Small intestine (tissue), 7 donors: ENCODE results near the gene AUNIP. TPM values are rescaled to one million over a fixed set of nuclear protein-coding genes. Genes with fewer than 3 reads are reported as not detected.
A peak's percentile ranks its signal among the peaks of the same experiment; 100 is the strongest.

ENCODE experiments used
- DNase-seq, 2 donors: peaks; one replicate each; pipeline versions ENCODE4 v3.0.0 to v3.0.0-alpha.2; 2013
- FAIRE-seq: peaks from 2 replicates; lab custom pipeline; 2012; peaks lifted over from hg19 to GRCh38; lab: Jason Lieb, UNC
- H3K27ac ChIP-seq, 3 donors: one replicate each; pipeline ENCODE4 v1.5.1; 2013; ENCODE audit warnings: low read length in 2 of 3, mild to moderate bottlenecking in 2 of 3, control low read depth in 1 of 3, inconsistent platforms in 1 of 3, low read depth in 1 of 3, moderate library complexity in 1 of 3
- H3K27me3 ChIP-seq, 3 donors: one replicate each; pipeline ENCODE4 v1.6.1; 2013; ENCODE audit warnings: low read length in 3 of 3, inconsistent platforms in 1 of 3; ENCODE audit not compliant: control insufficient read depth in 3 of 3, insufficient read depth in 3 of 3
- H3K36me3 ChIP-seq, 3 donors: one replicate each; pipeline ENCODE4 v1.6.1; 2013; ENCODE audit warnings: low read length in 3 of 3, inconsistent platforms in 1 of 3, low read depth in 1 of 3, mild to moderate bottlenecking in 1 of 3, moderate library complexity in 1 of 3; ENCODE audit not compliant: control insufficient read depth in 3 of 3, insufficient read depth in 2 of 3
- H3K4me1 ChIP-seq, 3 donors: one replicate each; pipeline ENCODE4 v1.6.1; 2013; ENCODE audit warnings: low read length in 2 of 3, inconsistent platforms in 1 of 3, low read depth in 1 of 3, mild to moderate bottlenecking in 1 of 3, moderate library complexity in 1 of 3; ENCODE audit not compliant: control insufficient read depth in 3 of 3, insufficient read depth in 2 of 3
- H3K4me3 ChIP-seq, 3 donors: one replicate each; pipeline ENCODE4 v1.5.1; 2013; ENCODE audit warnings: low read length in 3 of 3, control low read depth in 1 of 3, inconsistent platforms in 1 of 3, low read depth in 1 of 3, mild to moderate bottlenecking in 1 of 3, moderate library complexity in 1 of 3
- H3K9me3 ChIP-seq, 2 donors: one replicate each; pipeline ENCODE4 v1.6.1; 2013; ENCODE audit warnings: low read depth in 1 of 2, low read length in 1 of 2; ENCODE audit not compliant: control insufficient read depth in 2 of 2, insufficient read depth in 1 of 2
- WGBS, 3 donors: extraction: QIAGEN DNeasy Blood & Tissue Kit; methylation state at CpG; one replicate each; pipeline ENCODE4 v1.1.7; 2013; 5-methylcytosine and 5-hydroxymethylcytosine counted together
- polyA plus RNA-seq, 4 donors: library from polyadenylated mRNA; stranded (reverse) in 3 of 4; unstranded in 1 of 4; fragments of 200-250 nt in 3 of 4; fragments of 120-200 nt in 1 of 4; gene quantifications; one replicate each; pipeline versions ENCODE4 v1.2.1 to v1.2.3, GENCODE V29; 2013
- donor health status: healthy with polysubstance abuse.
- donor health status: control.
- donor health status: control.
- donor health status: Bipolar disorder and iron deficiency.
- donor health status: healthy.

Gene AUNIP
- polyA plus RNA-seq, 4 donors = 0.67 to 3.2 (median 1.9) TPM; not detected in 1

- H3K36me3 ChIP-seq = peaks cover 0 to 27% (median 0%) of the 10 kb centered on the region in 3 donors
- WGBS, 3 donors = 93 to 96% (median 95%) methylated on average over 3 of the region's 3 CpGs
- peaks cover 9 to 65% (median 14%) of the 10 kb centered on the region in 3 donors for H3K4me1 ChIP-seq
- H3K9me3 ChIP-seq = no peaks in the 10 kb centered on the region
- H3K4me3 ChIP-seq = peak overlapping the region in 2 of 3 donors; percentile 72 to 73
- H3K27me3 ChIP-seq = no peaks in the 10 kb centered on the region
- FAIRE-seq (no peak), DNase-seq (no peak)
- peak overlapping the region in 2 of 3 donors; percentile 72 to 83 for H3K27ac ChIP-seq
Measured at GRCh38 chr1:25874209-25874608, 15.0 kb upstream of the AUNIP start.

DNA sequence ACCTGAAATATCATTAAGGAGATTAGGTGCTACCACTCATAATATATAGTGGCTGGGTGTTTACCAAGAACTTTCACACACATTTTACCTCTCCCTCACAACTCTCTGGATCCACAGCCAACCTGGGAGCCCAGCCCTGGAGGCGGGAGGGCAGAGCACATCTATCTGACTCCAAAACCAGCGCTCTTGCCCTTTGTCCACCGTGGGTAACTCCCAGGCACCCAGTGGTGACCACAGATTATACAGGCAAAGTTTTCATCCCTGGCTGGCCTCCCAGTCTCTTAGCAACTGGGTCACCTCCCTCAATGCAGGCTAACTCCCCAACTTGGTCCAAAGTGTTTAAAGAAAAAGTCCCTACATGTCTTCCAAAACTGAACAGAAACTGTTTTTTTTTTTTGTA lies 13.9 kb upstream of the AUNIP start:
- FAIRE-seq (no peak), DNase-seq (peak in 1 of 2 donors; percentile 77)
- no peaks in the 10 kb centered on the region for H3K27me3 ChIP-seq
- H3K4me3 ChIP-seq = no peak overlapping the region
- peak overlapping the region in 1 of 3 donors; percentile 25 for H3K27ac ChIP-seq
- H3K36me3 ChIP-seq = peaks cover 0 to 36% (median 0%) of the 10 kb centered on the region in 3 donors
- H3K9me3 ChIP-seq = no peaks in the 10 kb centered on the region
- WGBS, 3 donors = 24 to 60% (median 41%) methylated on average over 3 of the region's 3 CpGs
- peaks cover 7 to 64% (median 14%) of the 10 kb centered on the region in 3 donors for H3K4me1 ChIP-seq

- Histone ChIP-seq H3K4me1 (peaks cover 7 to 68% (median 14%) of the 10 kb centered on the region in 3 donors), H3K4me3 (no peak overlapping the region), H3K36me3 (peaks cover 0 to 40% (median 0%) of the 10 kb centered on the region in 3 donors), H3K27ac (peak overlapping the region in 2 of 3 donors; percentile 16 to 25), H3K27me3 (no peaks in the 10 kb centered on the region), H3K9me3 (no peaks in the 10 kb centered on the region)
- FAIRE-seq (no peak), DNase-seq (no peak)
- WGBS, 3 donors = 59 to 69% (median 65%) methylated on average over 2 of the region's 2 CpGs
Measured at GRCh38 chr1:25872713-25873112, 13.5 kb upstream of the AUNIP start.

DNA sequence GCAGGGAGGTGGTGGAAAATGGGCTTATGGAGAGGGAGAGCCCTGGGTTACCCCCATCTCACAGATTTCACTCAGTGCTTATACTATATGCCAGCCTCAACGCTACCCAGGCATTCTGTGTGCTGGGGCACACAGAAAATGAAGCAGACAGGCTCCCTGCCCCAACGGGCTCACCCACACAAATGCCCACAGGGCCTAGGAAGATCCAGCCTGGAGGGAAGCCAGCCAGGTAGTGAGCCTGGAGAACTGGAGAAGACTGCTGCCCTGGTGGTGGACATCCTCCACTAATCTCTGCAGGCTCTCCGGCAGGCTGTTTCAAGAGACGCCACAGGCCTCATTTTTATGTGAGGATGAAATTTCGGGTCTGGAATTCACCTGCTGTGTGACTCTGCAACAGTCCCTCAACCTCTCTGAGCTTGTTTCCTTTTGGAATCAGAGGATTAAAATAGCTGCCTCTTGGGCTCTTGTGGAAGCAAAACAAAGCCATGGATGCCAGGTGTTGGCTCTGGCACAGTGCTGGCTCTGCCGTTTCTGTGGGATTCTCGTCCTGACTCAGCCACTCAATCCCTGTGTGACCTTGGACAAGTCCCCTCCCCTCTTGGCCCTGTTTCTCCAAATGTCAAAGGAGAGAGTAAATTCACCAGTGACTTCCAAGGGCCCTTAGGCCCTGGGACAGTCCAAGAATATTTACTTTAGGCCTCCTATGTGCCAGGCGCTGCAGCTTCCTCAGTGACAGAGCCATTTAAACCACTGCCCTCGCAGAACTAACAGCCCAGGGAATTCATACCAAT lies 12.6 kb upstream of the AUNIP start:
- H3K27me3 ChIP-seq = no peaks in the 10 kb centered on the region
- peak overlapping the region; percentile 3 to 45 (median 36) for H3K27ac ChIP-seq
- no peak for FAIRE-seq
- peaks cover 7 to 75% (median 14%) of the 10 kb centered on the region in 3 donors for H3K4me1 ChIP-seq
- H3K4me3 ChIP-seq = no peak overlapping the region
- 59 to 74% (median 63%) methylated on average over 9 of the region's 9 CpGs for WGBS, 3 donors
- DNase-seq = no peak
- no peaks in the 10 kb centered on the region for H3K9me3 ChIP-seq
- peaks cover 0 to 43% (median 0%) of the 10 kb centered on the region in 3 donors for H3K36me3 ChIP-seq

- H3K4me3 ChIP-seq = no peak overlapping the region
Measured at GRCh38 chr1:25871086-25871703, 11.9 kb upstream of the AUNIP start.

GRCh38 chr1:25870614-25871013 lies 11.4 kb upstream of the AUNIP start:
- Histone ChIP-seq H3K4me1 (peaks cover 7 to 74% (median 14%) of the 10 kb centered on the region in 3 donors), H3K27ac (peak overlapping the region in 1 of 3 donors; percentile 44)

More at GRCh38 chr1:25871086-25871703, 11.9 kb upstream of the AUNIP start:
- FAIRE-seq (no peak), DNase-seq (peak in 1 of 2 donors; percentile 55)
- Histone ChIP-seq H3K9me3 (no peaks in the 10 kb centered on the region), H3K27me3 (no peaks in the 10 kb centered on the region), H3K4me1 (peaks cover 7 to 78% (median 14%) of the 10 kb centered on the region in 3 donors), H3K36me3 (peaks cover 0 to 43% (median 0%) of the 10 kb centered on the region in 3 donors), H3K27ac (peak overlapping the region; percentile 5 to 52 (median 36))
- WGBS, 3 donors = 10 to 26% (median 12%) methylated on average over 5 of the region's 5 CpGs

GRCh38 chr1:25869909-25870606 lies 10.8 kb upstream of the AUNIP start:
- Histone ChIP-seq H3K4me3 (no peak overlapping the region), H3K27me3 (no peaks in the 10 kb centered on the region), H3K9me3 (no peaks in the 10 kb centered on the region), H3K27ac (peak overlapping the region in 1 of 3 donors; percentile 44), H3K4me1 (peaks cover 7 to 74% (median 14%) of the 10 kb centered on the region in 3 donors), H3K36me3 (peaks cover 0 to 43% (median 0%) of the 10 kb centered on the region in 3 donors)
- FAIRE-seq (no peak), DNase-seq (no peak)
- WGBS, 3 donors = 72 to 84% (median 77%) methylated on average over 6 of the region's 6 CpGs

More at GRCh38 chr1:25870614-25871013, 11.4 kb upstream of the AUNIP start:
- no peaks in the 10 kb centered on the region for H3K27me3 ChIP-seq
- H3K9me3 ChIP-seq = no peaks in the 10 kb centered on the region
- H3K36me3 ChIP-seq = peaks cover 0 to 43% (median 0%) of the 10 kb centered on the region in 3 donors
- FAIRE-seq (no peak), DNase-seq (peak in 1 of 2 donors; percentile 59)
- H3K4me3 ChIP-seq = no peak overlapping the region
- WGBS, 3 donors = 12 to 74% (median 33%) methylated on average over 1 of the region's 1 CpG
